ENCODE measurements around the gene SNRPN. TPM values are rescaled to one million over a fixed set of nuclear protein-coding genes. Genes with fewer than 3 reads are reported as not detected.
A peak's percentile ranks its signal among the peaks of the same experiment; 100 is the strongest.
"Not testable (repeated sequence)": the region's sequence is repeated elsewhere in the genome, so short reads cannot be mapped to it uniquely, and the experiment has no call there.

Gene SNRPN
- total and polyA plus RNA-seq, 5 donors = 337 to 403 (median 344) TPM

DNA sequence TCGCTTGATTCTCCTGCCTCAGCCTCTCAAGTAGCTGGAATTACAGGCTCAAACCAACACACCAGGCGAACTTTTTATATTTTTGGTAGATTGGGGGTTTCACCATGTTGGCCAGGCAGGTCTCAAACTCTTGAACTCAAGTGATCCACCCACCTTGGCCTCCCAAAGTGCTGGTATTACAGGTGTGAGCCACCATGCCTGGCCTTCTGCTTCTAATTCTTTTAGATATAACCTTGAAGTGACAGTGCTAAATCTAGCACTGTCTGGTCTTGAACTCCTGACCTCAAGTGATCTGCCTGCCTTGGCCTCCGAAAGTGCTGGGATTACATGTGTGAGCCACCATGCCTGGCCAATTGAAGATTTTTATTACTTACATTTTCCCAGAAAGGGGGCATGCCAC, 16.6 kb upstream of the SNRPN start:
- H3K9me3 ChIP-seq (ENCODE audit: control insufficient read depth, low read length); intact Hi-C loops (cut with DNase I); ATAC-seq; H3K27me3 ChIP-seq (ENCODE audit: control insufficient read depth, insufficient read depth); H3K27ac ChIP-seq (ENCODE audit: low read length); DNase-seq; H3K4me3 ChIP-seq (ENCODE audit: low read length); H3K4me1 ChIP-seq (ENCODE audit: control insufficient read depth, insufficient read depth, low read length): not testable (repeated sequence)
- WGBS = 77% methylated on average over 3 of the region's 3 CpGs

DNA sequence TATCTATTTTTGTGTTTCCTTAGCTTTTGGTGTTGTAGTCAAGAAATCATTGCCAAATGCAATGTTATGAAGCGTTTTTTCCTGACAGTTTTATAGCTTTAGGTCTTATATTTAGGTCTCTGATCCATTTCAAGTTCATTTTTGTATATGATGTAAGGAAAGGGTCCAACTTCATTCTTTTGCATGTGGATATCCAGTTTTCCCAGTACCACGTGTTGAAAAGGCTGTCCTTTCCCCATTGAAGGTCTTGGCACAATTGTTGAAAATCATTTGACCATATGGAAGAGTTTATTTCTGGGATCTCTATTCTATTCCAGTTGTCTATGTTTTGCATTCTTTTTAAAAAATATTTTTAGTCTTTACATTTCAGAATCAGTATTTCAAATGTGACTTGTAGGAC, 14.6 kb upstream of the SNRPN start:
- no peak for ATAC-seq
- H3K27ac ChIP-seq (ENCODE audit: low read length) = no peak overlapping the region
- H3K4me1 ChIP-seq (ENCODE audit: control insufficient read depth, insufficient read depth, low read length) = peaks cover 2% of the 10 kb centered on the region
- DNase-seq = no peak
- H3K27me3 ChIP-seq (ENCODE audit: control insufficient read depth, insufficient read depth) = no peaks in the 10 kb centered on the region
- intact Hi-C loops (cut with DNase I) = no loop called here
- no peaks in the 10 kb centered on the region for H3K9me3 ChIP-seq (ENCODE audit: control insufficient read depth, low read length)
- 43% methylated on average over 2 of the region's 2 CpGs for WGBS
- no peak overlapping the region for H3K4me3 ChIP-seq (ENCODE audit: low read length)

DNA sequence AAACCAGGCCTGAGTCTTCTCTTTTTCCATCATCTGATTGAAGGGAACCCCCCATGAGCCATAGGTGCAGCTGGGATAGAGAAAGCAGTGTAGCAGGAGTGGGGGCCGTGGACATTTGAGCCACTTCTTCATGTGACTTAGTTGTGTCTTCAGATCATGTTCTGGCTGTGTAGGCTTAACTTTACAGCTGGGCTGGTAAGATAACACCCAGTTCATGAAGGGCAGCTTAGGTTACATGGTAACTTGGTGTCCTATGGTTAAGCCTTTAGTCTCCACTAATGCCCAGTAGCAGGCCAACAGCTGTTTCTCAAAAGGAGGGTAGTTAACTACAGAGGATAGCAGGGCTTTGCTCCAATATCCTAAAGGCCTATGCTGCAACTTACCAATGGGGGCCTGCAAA, 11.4 kb upstream of the SNRPN start:
- DNase-seq = no peak
- intact Hi-C loops (cut with DNase I) = no loop called here
- Histone ChIP-seq H3K9me3 (ENCODE audit: control insufficient read depth, low read length) (no peaks in the 10 kb centered on the region), H3K27ac (ENCODE audit: low read length) (no peak overlapping the region), H3K4me3 (ENCODE audit: low read length) (no peak overlapping the region), H3K4me1 (ENCODE audit: control insufficient read depth, insufficient read depth, low read length) (peaks cover 2% of the 10 kb centered on the region), H3K27me3 (ENCODE audit: control insufficient read depth, insufficient read depth) (no peaks in the 10 kb centered on the region)
- no peak for ATAC-seq
- WGBS = 60% methylated on average over 1 of the region's 1 CpG

DNA sequence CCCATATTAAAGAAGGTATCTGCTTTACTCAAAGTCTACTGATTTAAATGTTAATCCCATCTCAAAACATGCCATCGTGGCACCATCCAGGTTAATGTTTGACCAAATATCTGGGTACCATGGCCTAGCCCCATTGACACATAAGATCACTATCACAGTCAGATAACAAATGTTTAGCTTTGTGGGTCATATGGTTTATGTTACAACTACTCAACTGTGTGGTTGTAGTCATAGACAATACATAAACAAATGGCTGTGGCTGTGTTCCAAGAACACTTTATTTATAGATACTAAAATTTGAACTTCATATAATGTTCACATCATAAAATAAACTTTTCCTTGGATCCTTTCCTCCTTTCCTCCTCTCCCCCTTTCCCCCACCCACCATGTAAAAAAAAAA, 9.8 kb upstream of the SNRPN start:
- Histone ChIP-seq H3K27me3 (ENCODE audit: control insufficient read depth, insufficient read depth) (no peaks in the 10 kb centered on the region), H3K4me1 (ENCODE audit: control insufficient read depth, insufficient read depth, low read length) (peaks cover 2% of the 10 kb centered on the region), H3K9me3 (ENCODE audit: control insufficient read depth, low read length) (no peaks in the 10 kb centered on the region), H3K27ac (ENCODE audit: low read length) (no peak overlapping the region), H3K4me3 (ENCODE audit: low read length) (no peak overlapping the region)
- WGBS = 41% methylated on average over 1 of the region's 1 CpG
- DNase-seq (no peak), ATAC-seq (no peak)
- intact Hi-C loops (cut with DNase I) = no loop called here

DNA sequence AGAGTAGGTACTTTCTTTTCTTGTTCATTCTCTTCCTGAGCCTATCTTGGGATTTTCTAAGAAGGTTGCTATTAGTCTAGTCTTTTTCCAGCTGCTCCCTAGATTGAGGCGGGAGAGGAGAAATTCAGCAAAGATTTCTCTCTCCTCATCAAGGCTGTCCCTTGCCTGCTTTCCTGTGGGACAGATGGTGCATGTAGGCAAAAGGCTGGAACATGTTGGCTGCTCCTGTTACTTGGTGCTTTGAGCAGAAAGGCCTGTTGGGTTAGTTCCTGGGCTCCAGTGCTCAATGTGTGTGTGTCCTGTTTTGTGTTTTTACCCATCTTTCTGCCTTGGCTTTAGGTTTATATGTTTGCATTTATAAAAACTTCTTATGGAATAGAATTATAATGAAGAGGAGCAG, 9.1 kb upstream of the SNRPN start:
- intact Hi-C loops (cut with DNase I) = no loop called here
- WGBS = 72% methylated on average over 1 of the region's 1 CpG
- ATAC-seq (no peak), DNase-seq (no peak)
- Histone ChIP-seq H3K4me3 (ENCODE audit: low read length) (no peak overlapping the region), H3K4me1 (ENCODE audit: control insufficient read depth, insufficient read depth, low read length) (peaks cover 2% of the 10 kb centered on the region), H3K27me3 (ENCODE audit: control insufficient read depth, insufficient read depth) (no peaks in the 10 kb centered on the region), H3K9me3 (ENCODE audit: control insufficient read depth, low read length) (no peaks in the 10 kb centered on the region), H3K27ac (ENCODE audit: low read length) (no peak overlapping the region)

DNA sequence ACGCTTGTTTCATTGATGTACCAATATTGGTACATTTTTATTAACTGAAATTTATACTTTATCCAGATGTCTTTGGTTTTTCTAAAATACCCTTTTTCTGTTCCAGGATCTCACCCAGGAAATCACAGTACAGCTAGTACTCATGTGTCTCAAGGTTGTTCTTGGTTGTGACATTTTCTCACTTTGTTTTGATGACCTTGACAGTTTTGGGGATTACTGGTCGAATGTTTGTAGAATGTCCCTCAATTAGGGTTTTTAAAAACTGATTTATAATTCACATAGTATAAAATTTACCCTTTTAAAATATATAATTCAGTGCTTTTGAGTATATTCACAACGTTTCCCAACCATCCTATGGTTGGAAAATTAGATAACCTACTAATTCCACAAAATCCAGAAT, 6.3 kb upstream of the SNRPN start:
- Histone ChIP-seq H3K4me1 (ENCODE audit: control insufficient read depth, insufficient read depth, low read length) (peaks cover 2% of the 10 kb centered on the region), H3K9me3 (ENCODE audit: control insufficient read depth, low read length) (no peaks in the 10 kb centered on the region), H3K4me3 (ENCODE audit: low read length) (no peak overlapping the region), H3K27me3 (ENCODE audit: control insufficient read depth, insufficient read depth) (no peaks in the 10 kb centered on the region), H3K27ac (ENCODE audit: low read length) (no peak overlapping the region)
- DNase-seq (no peak), ATAC-seq (no peak)
- intact Hi-C loops (cut with DNase I) = no loop called here
- WGBS = 67% methylated on average over 3 of the region's 3 CpGs

DNA sequence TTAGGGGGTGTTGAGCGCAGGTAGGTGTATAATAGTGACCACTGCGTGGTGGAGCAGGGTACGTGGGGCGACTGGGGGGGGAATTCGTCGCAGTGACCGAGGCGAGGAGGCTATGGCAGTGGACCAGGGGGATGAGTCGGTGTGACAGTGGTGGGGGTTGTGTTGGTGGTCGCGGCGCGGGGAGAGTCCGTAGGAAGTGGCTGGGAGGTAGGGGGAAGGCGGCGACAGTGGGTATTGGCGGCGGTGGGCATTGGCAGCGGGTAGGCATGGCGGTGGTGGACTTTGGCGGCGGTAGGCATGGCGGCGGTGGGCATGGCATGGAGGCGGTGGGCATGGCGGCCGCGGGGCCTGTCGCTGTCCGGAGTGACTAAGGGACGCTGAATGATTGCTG, 739 bp downstream of the SNRPN start:
- intact Hi-C loops (cut with DNase I) = no loop called here
- no peaks in the 10 kb centered on the region for H3K9me3 ChIP-seq (ENCODE audit: control insufficient read depth, low read length)
- peak; percentile 36 to 38 for ATAC-seq

DNA sequence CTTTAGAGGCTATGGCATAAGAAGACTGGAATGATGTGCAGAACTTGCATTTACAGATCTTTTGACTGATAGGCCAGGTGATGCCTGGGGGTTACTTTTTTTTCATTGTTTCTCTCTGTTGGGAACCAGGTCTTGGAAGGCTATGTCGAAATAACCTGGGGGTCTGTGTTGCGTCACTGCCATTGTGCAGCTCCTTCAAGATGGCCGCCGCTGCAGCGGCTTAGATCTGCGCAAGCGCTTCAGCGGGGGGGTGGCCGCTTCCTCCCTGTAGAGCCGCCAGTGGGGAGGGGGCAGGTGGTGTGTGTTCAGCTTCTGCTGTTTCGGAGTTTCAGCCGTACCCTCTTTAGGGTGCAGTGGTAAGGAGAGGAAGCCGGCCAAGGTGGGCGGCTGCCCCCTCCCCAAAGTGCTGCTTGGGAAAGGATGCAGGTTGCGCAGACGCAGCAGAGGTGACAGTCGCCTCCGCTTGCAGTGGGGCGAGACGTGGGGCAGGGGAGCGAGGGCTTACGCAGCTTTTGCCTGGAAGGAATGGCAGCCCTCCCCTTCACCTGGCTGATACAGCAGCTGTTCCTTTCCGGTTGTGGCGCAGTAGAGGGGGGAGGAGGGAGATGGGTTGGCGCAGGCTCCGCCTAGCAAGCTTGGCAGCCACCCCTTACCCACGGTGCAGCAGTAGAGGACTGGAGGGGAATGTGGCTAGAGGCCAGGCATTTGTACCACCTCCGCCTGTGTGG, 1.5 kb downstream of the SNRPN start:
- no peaks in the 10 kb centered on the region for H3K9me3 ChIP-seq (ENCODE audit: control insufficient read depth, low read length)
- WGBS = 53% methylated on average over 28 of the region's 28 CpGs
- intact Hi-C loops (cut with DNase I) = no loop called here
- H3K4me3 ChIP-seq (ENCODE audit: low read length) = peak overlapping the region; percentile 45
- peak; percentile 65 to 90 (median 83) for DNase-seq
- H3K27me3 ChIP-seq (ENCODE audit: control insufficient read depth, insufficient read depth) = no peaks in the 10 kb centered on the region
- H3K27ac ChIP-seq (ENCODE audit: low read length) = peak overlapping the region; percentile 90
- H3K4me1 ChIP-seq (ENCODE audit: control insufficient read depth, insufficient read depth, low read length) = no peaks in the 10 kb centered on the region
- peak; percentile 86 to 87 for ATAC-seq

More for the DNA sequence above, 739 bp downstream of the SNRPN start:
- peak overlapping the region; percentile 45 for H3K4me3 ChIP-seq (ENCODE audit: low read length)
- DNase-seq = peak in 2 of 3 donors; percentile 22 to 69
- H3K27me3 ChIP-seq (ENCODE audit: control insufficient read depth, insufficient read depth) = no peaks in the 10 kb centered on the region
- peak overlapping the region; percentile 90 for H3K27ac ChIP-seq (ENCODE audit: low read length)
- 39% methylated on average over 31 of the region's 31 CpGs for WGBS
- no peaks in the 10 kb centered on the region for H3K4me1 ChIP-seq (ENCODE audit: control insufficient read depth, insufficient read depth, low read length)

DNA sequence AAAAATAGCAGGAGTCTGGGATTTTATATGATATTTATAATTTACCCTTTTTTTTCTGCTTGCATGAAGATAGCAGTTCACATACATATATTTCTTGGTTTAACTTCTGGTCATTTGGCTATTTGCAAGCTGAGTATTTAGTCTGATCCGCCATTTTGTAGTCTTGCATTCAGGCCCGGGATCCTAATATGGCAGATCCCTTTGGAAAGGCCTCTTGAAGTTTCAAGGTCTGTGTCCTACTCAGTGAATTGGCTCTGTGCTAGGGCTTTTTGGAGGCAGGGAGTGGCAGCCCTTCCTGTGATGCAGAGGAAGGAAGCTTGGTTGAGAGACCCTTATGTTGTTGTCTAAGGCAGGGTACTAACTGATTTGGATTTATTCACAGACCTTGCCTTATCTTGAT, 2.9 kb downstream of the SNRPN start:
- no peaks in the 10 kb centered on the region for H3K9me3 ChIP-seq (ENCODE audit: control insufficient read depth, low read length)
- no peak overlapping the region for H3K27ac ChIP-seq (ENCODE audit: low read length)
- WGBS = 70% methylated on average over 2 of the region's 2 CpGs
- no peak overlapping the region for H3K4me3 ChIP-seq (ENCODE audit: low read length)
- H3K4me1 ChIP-seq (ENCODE audit: control insufficient read depth, insufficient read depth, low read length) = no peaks in the 10 kb centered on the region
- no peak for ATAC-seq
- H3K27me3 ChIP-seq (ENCODE audit: control insufficient read depth, insufficient read depth) = no peaks in the 10 kb centered on the region
- no peak for DNase-seq
- intact Hi-C loops (cut with DNase I) = no loop called here

DNA sequence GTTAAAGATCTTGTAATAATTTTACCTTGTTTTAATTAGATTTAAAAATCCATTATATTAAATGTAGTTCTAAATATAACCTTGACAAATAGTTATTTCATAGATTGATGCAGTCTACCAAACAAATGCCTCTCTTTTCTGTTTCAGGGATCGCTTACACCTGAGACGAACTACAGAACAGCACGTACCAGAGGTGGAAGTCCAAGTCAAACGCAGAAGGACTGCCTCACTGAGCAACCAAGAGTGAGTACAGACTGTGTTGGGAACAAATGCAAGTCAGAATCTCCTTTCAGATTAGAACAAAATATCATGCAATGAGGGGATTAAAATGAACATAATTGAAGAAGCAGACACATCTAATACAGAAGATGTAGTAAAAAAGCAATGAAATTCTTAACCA, 7.2 kb downstream of the SNRPN start:
- WGBS = 78% methylated on average over 4 of the region's 4 CpGs
- Histone ChIP-seq H3K9me3 (ENCODE audit: control insufficient read depth, low read length) (no peaks in the 10 kb centered on the region), H3K4me3 (ENCODE audit: low read length) (no peak overlapping the region), H3K27ac (ENCODE audit: low read length) (no peak overlapping the region), H3K27me3 (ENCODE audit: control insufficient read depth, insufficient read depth) (no peaks in the 10 kb centered on the region), H3K4me1 (ENCODE audit: control insufficient read depth, insufficient read depth, low read length) (no peaks in the 10 kb centered on the region)
- intact Hi-C loops (cut with DNase I) = no loop called here
- ATAC-seq = no peak
- DNase-seq = no peak

DNA sequence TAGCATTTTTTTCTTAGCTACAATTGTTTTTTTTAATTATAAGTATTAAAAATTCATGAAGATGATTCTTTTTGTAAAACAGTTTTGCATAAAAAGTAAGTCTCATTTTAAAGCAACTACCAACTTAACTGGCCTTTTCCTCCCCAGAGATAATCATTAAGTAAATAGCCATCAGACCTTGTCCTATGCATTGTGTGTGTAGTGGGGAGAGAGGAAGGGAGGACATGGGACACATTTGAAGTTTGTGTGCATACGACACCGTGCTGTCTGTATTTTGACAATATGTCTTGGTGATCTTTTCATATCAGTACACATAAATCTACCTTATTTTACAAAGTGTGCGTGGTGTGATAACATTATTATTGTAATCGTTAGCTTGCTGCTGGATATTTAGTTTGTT, 8.1 kb downstream of the SNRPN start:
- no peaks in the 10 kb centered on the region for H3K4me1 ChIP-seq (ENCODE audit: control insufficient read depth, insufficient read depth, low read length)
- H3K27me3 ChIP-seq (ENCODE audit: control insufficient read depth, insufficient read depth) = no peaks in the 10 kb centered on the region
- DNase-seq = no peak
- intact Hi-C loops (cut with DNase I) = no loop called here
- H3K4me3 ChIP-seq (ENCODE audit: low read length) = no peak overlapping the region
- H3K9me3 ChIP-seq (ENCODE audit: control insufficient read depth, low read length) = no peaks in the 10 kb centered on the region
- no peak overlapping the region for H3K27ac ChIP-seq (ENCODE audit: low read length)
- ATAC-seq = no peak
- 89% methylated on average over 4 of the region's 4 CpGs for WGBS

Data from right cardiac atrium (tissue), 5 donors.